NB4 (cell line): ENCODE measurements around the gene DOCK4.

Experiments used
- CTCF ChIP-seq: IDR thresholded peaks from one replicate; pipeline ENCODE4 v1.5.1; 2012; ENCODE audit warnings: low read depth, low read length
- POLR2A ChIP-seq: IDR thresholded peaks from 2 replicates; pipeline ENCODE4 v1.6.1; 2011; ENCODE audit warnings: mild to moderate bottlenecking; ENCODE audit not compliant: insufficient read length; ENCODE audit errors: extremely low read depth

GRCh38 chr7:112234147-112234546 is 27.9 kb upstream of the DOCK4 start:
- TF ChIP-seq CTCF (no peak), POLR2A (no peak)
